Colonic mucosa (tissue), 4 donors: ENCODE data around the gene SGTB. TPM values are rescaled to one million over a fixed set of nuclear protein-coding genes. Genes with fewer than 3 reads are reported as not detected.

Experiments
- DNase-seq: peaks from one replicate; pipeline ENCODE4 v3.0.0-alpha.2; 2020
- H3K27ac ChIP-seq: fragments of 200-600 bp; one replicate; pipeline ENCODE4 v1.8.0; 2021
- H3K27me3 ChIP-seq: fragments of 200-600 bp; one replicate; pipeline ENCODE4 v1.8.0; 2021
- H3K36me3 ChIP-seq: fragments of 200-600 bp; one replicate; pipeline ENCODE4 v1.8.0; 2021
- H3K4me1 ChIP-seq: fragments of 200-600 bp; one replicate; pipeline ENCODE4 v1.8.0; 2021; ENCODE audit warnings: mild to moderate bottlenecking
- H3K4me3 ChIP-seq: fragments of 200-600 bp; one replicate; pipeline ENCODE4 v1.8.0; 2021
- H3K9ac ChIP-seq, 2 donors: one replicate each; pipeline ENCODE4 v1.7.0; 2013; ENCODE audit warnings: control low read depth in 2 of 2, low read depth in 2 of 2, low read length in 2 of 2
- H3K9me3 ChIP-seq: fragments of 200-600 bp; one replicate; pipeline ENCODE4 v1.8.0; 2021
- CTCF ChIP-seq: fragments of 200-600 bp; IDR thresholded peaks from one replicate; pipeline ENCODE4 v1.8.0; 2022; ENCODE audit warnings: antibody characterized with exemption, mild to moderate bottlenecking
- intact Hi-C: fragments of 100-400 bp; cut with DNase I; formaldehyde crosslinking; loops from one replicate; pipeline ENCODE4 v1.14.1; 2022
- total RNA-seq, 2 donors: library from RNA; stranded (reverse); fragmentation: NEBNext Ultra II Directional in 1 of 2; extraction: Animal tissue kit (Norgen Biotek cat#: 25700) in 1 of 2; gene quantifications; one replicate each; pipeline ENCODE4 v1.2.1, GENCODE V29; 2021
- donor health status: healthy.
- donor health status: DM: no; HTN: no; CAD: no.
- donor health status: DM: no; HTN: no; CAD: no.

Gene SGTB
- total RNA-seq, 2 donors from 2014 or later: 3.7 to 4.4 TPM

GRCh38 chr5:65704621-65705239 lies 17.2 kb downstream of the SGTB start:
- Histone ChIP-seq H3K36me3 (no peaks in the 10 kb centered on the region), H3K4me1 (no peaks in the 10 kb centered on the region), H3K4me3 (no peak overlapping the region), H3K9ac (no peak overlapping the region), H3K9me3 (no peaks in the 10 kb centered on the region), H3K27ac (no peak overlapping the region), H3K27me3 (no peaks in the 10 kb centered on the region)
- intact Hi-C loops: no loop called here
- DNase-seq: no peak
- TF ChIP-seq CTCF: no peak

- no peak for TF ChIP-seq CTCF
- no peak overlapping the region for H3K9ac ChIP-seq
- no peak overlapping the region for H3K27ac ChIP-seq
- H3K9me3 ChIP-seq: no peaks in the 10 kb centered on the region
- intact Hi-C loops: no loop called here
- H3K27me3 ChIP-seq: no peaks in the 10 kb centered on the region
- no peaks in the 10 kb centered on the region for H3K36me3 ChIP-seq
- no peaks in the 10 kb centered on the region for H3K4me1 ChIP-seq
- no peak overlapping the region for H3K4me3 ChIP-seq
- DNase-seq: no peak
Measured at GRCh38 chr5:65702036-65702435, 19.9 kb downstream of the SGTB start.

GRCh38 chr5:65699338-65699737 lies 22.6 kb downstream of the SGTB start:
- no peaks in the 10 kb centered on the region for H3K27me3 ChIP-seq
- H3K36me3 ChIP-seq: no peaks in the 10 kb centered on the region
- TF ChIP-seq CTCF: no peak
- H3K27ac ChIP-seq: no peak overlapping the region
- H3K4me3 ChIP-seq: no peak overlapping the region
- intact Hi-C loops: no loop called here
- no peaks in the 10 kb centered on the region for H3K4me1 ChIP-seq
- DNase-seq: no peak
- no peak overlapping the region for H3K9ac ChIP-seq
- H3K9me3 ChIP-seq: no peaks in the 10 kb centered on the region

GRCh38 chr5:65696892-65697291 lies 25.0 kb downstream of the SGTB start:
- Histone ChIP-seq H3K36me3 (no peaks in the 10 kb centered on the region), H3K9me3 (no peaks in the 10 kb centered on the region), H3K9ac (no peak overlapping the region), H3K27ac (no peak overlapping the region), H3K4me3 (no peak overlapping the region), H3K27me3 (no peaks in the 10 kb centered on the region), H3K4me1 (no peaks in the 10 kb centered on the region)
- TF ChIP-seq CTCF: no peak
- DNase-seq: no peak
- intact Hi-C loops: no loop called here

GRCh38 chr5:65695896-65696295 lies 26.0 kb downstream of the SGTB start:
- no peak for TF ChIP-seq CTCF
- Histone ChIP-seq H3K27me3 (no peaks in the 10 kb centered on the region), H3K4me1 (no peaks in the 10 kb centered on the region), H3K27ac (no peak overlapping the region), H3K9me3 (no peaks in the 10 kb centered on the region), H3K36me3 (no peaks in the 10 kb centered on the region), H3K9ac (no peak overlapping the region), H3K4me3 (no peak overlapping the region)
- DNase-seq: no peak
- intact Hi-C loops: no loop called here
